ENCODE measurements around the gene TNFRSF1B. TPM values are rescaled to one million over a fixed set of nuclear protein-coding genes. Genes with fewer than 3 reads are reported as not detected.

TNFRSF1B gene
- total RNA-seq, 1 donor from 2014 or later = under 0.01 TPM

DNA sequence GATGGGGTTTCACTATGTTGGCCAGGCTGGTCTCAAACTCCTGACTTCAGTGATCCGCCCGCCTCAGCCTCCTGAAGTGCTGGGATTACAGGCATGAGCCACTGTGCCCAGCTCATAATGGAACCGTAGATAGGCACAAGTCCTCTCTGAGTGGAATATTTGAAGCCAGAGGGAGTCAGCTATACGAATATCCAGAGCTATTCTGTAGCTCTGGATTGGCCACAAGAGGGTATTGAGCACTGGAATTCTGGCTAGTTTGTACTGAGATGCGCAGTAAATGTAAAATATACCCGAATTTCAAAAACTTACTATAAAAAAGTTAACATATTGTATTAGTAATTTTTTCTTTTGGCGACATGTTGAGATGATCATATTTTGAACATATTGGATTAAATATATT, 62.2 kb downstream of the TNFRSF1B start:
- Histone ChIP-seq H3K27me3 (ENCODE audit: control insufficient read depth, insufficient read depth, low read length) (no peaks in the 10 kb centered on the region), H3K4me3 (ENCODE audit: low read depth, low read length) (no peak overlapping the region), H3K36me3 (ENCODE audit: control insufficient read depth, insufficient read depth, low read length) (no peaks in the 10 kb centered on the region)
- TF ChIP-seq, protein P1, sequence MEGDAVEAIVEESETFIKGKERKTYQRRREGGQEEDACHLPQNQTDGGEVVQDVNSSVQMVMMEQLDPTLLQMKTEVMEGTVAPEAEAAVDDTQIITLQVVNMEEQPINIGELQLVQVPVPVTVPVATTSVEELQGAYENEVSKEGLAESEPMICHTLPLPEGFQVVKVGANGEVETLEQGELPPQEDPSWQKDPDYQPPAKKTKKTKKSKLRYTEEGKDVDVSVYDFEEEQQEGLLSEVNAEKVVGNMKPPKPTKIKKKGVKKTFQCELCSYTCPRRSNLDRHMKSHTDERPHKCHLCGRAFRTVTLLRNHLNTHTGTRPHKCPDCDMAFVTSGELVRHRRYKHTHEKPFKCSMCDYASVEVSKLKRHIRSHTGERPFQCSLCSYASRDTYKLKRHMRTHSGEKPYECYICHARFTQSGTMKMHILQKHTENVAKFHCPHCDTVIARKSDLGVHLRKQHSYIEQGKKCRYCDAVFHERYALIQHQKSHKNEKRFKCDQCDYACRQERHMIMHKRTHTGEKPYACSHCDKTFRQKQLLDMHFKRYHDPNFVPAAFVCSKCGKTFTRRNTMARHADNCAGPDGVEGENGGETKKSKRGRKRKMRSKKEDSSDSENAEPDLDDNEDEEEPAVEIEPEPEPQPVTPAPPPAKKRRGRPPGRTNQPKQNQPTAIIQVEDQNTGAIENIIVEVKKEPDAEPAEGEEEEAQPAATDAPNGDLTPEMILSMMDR (IDR thresholded peaks at IDR 0.05; ENCODE audit: insufficient read depth, low read length, severe bottlenecking) = no peak
- DNase-seq (ENCODE audit: low read depth) (no peak), FAIRE-seq (no peak)

DNA sequence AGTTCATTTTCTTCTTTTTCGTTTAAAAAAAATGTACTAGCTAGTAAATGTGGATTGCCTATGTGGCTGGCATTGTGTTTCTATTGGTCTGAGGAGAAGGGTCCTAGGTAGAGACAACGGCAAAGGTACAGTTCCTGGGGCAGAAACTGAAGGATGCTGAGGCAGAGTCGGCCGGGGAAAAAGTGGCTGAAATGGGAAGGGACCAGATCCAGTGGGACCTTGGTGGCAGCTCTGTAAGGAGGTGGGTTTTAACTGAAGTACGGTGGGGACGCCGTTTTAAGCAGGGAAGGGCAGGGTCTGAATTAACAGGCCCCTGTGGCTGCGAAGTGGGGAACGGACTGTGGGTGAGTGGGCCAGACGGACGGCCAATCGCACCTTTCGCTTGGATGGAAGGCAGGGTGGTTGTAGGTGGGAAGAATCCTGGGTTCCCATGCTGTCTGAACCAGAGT, 62.6 kb downstream of the TNFRSF1B start:
- FAIRE-seq (no peak), DNase-seq (ENCODE audit: low read depth) (no peak)
- Histone ChIP-seq H3K36me3 (ENCODE audit: control insufficient read depth, insufficient read depth, low read length) (no peaks in the 10 kb centered on the region), H3K4me3 (ENCODE audit: low read depth, low read length) (no peak overlapping the region), H3K27me3 (ENCODE audit: control insufficient read depth, insufficient read depth, low read length) (no peaks in the 10 kb centered on the region)
- TF ChIP-seq, protein P1 (IDR thresholded peaks at IDR 0.05; ENCODE audit: insufficient read depth, low read length, severe bottlenecking) = no peak

DNA sequence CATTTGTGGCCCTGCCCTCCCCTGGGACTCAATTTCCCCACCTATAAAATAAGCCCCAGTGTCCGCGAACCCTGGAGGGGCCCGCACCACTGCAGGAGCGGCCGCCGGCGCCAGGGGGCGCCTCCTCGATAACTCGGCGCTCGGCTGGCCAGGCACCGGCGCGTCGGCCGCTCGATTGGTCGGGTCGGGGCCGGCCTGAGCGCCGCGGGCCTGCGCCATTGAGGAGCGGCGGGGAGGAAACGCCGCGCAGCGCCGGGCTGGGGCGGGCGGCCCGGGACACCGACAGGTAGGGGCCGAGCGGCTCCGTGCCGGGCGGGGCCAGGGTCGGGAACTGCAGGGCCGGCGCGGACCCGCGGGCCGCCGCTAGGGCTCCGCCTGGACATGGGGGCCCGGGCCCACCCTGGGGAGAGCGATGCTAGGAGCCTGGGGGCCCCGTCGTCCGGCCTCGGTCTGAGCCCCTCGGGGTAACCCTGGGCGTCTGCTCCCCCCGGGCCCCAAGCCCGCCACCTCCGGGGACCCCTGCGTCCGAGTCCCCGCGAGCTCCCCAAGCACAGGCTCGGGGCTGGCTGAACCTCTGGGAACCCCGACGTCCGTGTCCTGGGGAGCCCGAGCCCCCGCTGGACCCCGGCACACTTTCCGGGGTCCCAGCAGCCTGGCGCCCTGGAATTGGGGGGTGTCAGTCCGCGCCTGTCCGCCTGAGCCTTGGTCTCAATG, 63.2 kb downstream of the TNFRSF1B start, which contains the start of gene VPS13D:
Gene VPS13D, plus strand, starts transcription at position 196 of the 714 bp plus-strand sequence. CDS start 4,237 bp downstream, outside the sequence.
- Histone ChIP-seq H3K4me3 (ENCODE audit: low read depth, low read length) (peak within 1 kb of the TSS; percentile 92), H3K27me3 (ENCODE audit: control insufficient read depth, insufficient read depth, low read length) (no peaks in the 10 kb centered on the region), H3K36me3 (ENCODE audit: control insufficient read depth, insufficient read depth, low read length) (no peaks in the 10 kb centered on the region)
- FAIRE-seq (no peak), DNase-seq (ENCODE audit: low read depth) (peak; percentile 36)
- TF ChIP-seq, protein P1 (IDR thresholded peaks at IDR 0.05; ENCODE audit: insufficient read depth, low read length, severe bottlenecking) = peak; percentile 96

DNA sequence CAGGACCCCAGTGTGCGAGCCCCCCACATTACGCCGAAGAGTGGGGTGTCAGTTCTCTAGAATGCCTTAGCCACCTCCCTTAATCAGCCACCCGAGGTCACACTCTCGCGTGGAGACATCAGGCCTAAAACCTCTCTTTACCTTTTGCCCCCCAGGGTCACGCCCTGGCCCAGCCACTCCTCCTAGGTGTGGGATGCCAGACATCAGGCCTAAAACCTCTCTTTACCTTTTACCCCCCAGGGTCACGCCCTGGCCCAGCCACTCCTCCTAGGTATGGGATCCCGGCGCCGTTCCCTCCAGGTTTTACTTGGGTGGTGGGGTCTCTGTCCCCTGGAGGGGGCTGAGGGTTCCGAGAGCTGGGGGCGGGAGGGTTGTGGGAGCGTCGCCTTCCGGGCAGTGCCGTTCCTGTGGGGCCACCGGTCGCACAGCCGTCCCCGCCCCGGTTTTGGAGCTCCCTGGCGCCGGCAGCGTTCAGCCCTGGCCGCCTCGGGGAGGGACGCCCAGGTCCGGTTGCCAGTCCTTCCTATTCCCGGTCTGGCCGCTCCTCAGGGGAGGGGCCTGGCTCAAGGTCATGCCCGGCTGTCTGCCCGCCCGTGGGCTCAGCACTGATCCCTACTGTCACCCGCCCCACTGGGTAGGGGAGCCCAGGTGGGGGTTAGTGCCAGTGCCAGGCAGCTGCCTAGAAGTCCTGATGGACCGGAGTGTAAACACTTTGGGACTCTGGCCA, 63.9 kb downstream of the TNFRSF1B start:
- Histone ChIP-seq H3K27me3 (ENCODE audit: control insufficient read depth, insufficient read depth, low read length) (no peaks in the 10 kb centered on the region), H3K4me3 (ENCODE audit: low read depth, low read length) (peak overlapping the region; percentile 92), H3K36me3 (ENCODE audit: control insufficient read depth, insufficient read depth, low read length) (peaks cover 2% of the 10 kb centered on the region)
- no peak for DNase-seq (ENCODE audit: low read depth)
- FAIRE-seq = no peak
- TF ChIP-seq, protein P1 (IDR thresholded peaks at IDR 0.05; ENCODE audit: insufficient read depth, low read length, severe bottlenecking) = no peak

DNA sequence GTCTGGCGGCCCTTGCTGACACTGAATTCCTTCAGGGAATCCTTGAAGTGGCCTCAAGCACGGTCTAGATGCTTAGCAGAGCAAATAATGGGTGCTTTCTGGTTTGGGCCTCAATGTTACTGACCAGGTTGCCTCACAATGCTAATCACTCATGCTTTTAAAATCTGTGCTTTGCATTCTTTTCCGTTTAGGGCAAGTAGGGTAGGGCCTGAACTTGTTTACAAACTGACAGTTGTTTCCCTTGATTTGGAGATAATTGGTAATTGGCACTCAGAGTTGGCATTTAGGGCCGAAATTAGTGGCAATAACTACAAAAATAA, 64.4 kb downstream of the TNFRSF1B start:
- TF ChIP-seq, protein P1 (IDR thresholded peaks at IDR 0.05; ENCODE audit: insufficient read depth, low read length, severe bottlenecking) = no peak
- H3K4me3 ChIP-seq (ENCODE audit: low read depth, low read length) = peak overlapping the region; percentile 92
- DNase-seq (ENCODE audit: low read depth) (peak; percentile 79), FAIRE-seq (no peak)
- H3K27me3 ChIP-seq (ENCODE audit: control insufficient read depth, insufficient read depth, low read length) = no peaks in the 10 kb centered on the region
- H3K36me3 ChIP-seq (ENCODE audit: control insufficient read depth, insufficient read depth, low read length) = peaks cover 5% of the 10 kb centered on the region
